ENCODE data around the gene ATG10. TPM values are rescaled to one million over a fixed set of nuclear protein-coding genes. Genes with fewer than 3 reads are reported as not detected.

The ATG10 gene
- 5.6 and 5.7 TPM in 2 replicates for total RNA-seq (2016; rRNA removed; fragmentation: Illumina TruSeq; extraction: Trizol)
- total RNA-seq (2016; cell fraction: cytosol; rRNA removed; fragmentation: Illumina TruSeq; extraction: Trizol; ENCODE audit: low read depth): 4.4 and 5.9 TPM in 2 replicates
- total RNA-seq (2016; cell fraction: insoluble cytoplasmic fraction; rRNA removed; fragmentation: Illumina TruSeq; extraction: Trizol): 4.2 and 5.4 TPM in 2 replicates
- total RNA-seq (2016; cell fraction: membrane; rRNA removed; fragmentation: Illumina TruSeq; extraction: Trizol): 7.7 and 8.1 TPM in 2 replicates
- 2.8 and 4.2 TPM in 2 replicates for total RNA-seq (2016; cell fraction: nucleus; rRNA removed; fragmentation: Illumina TruSeq; extraction: Trizol)
- polyA plus RNA-seq (2011; rRNA removed): 0.93 and 2.0 TPM in 2 replicates
- polyA plus RNA-seq (2011; cell fraction: cytosol; rRNA removed): 0.89 and 1.00 TPM in 2 replicates
- polyA plus RNA-seq (2011; cell fraction: nucleus; rRNA removed): 0.66 and 0.69 TPM in 2 replicates
- 2.9 and 4.6 TPM in 2 replicates for polyA plus RNA-seq (2012)
- 4.8 and 6.0 TPM in 2 replicates for polyA plus RNA-seq (2016; cell fraction: cytosol; fragmentation: Illumina TruSeq; extraction: Trizol; ENCODE audit: low read depth)
- polyA plus RNA-seq (2016; cell fraction: insoluble cytoplasmic fraction; fragmentation: Illumina TruSeq; extraction: Trizol; ENCODE audit: low read depth): 6.0 and 6.3 TPM in 2 replicates
- polyA plus RNA-seq (2016; cell fraction: membrane; fragmentation: Illumina TruSeq; extraction: Trizol; ENCODE audit: low read depth): 5.6 and 6.7 TPM in 2 replicates
- 3.8 and 3.9 TPM in 2 replicates for polyA plus RNA-seq (2016; cell fraction: nucleus; fragmentation: Illumina TruSeq; extraction: Trizol; ENCODE audit: insufficient read depth, low read depth)
- polyA minus RNA-seq (2011; rRNA and poly(A)+ RNA removed; ENCODE audit: low replicate concordance): 2.8 and 3.2 TPM in 2 replicates
- polyA minus RNA-seq (2011; cell fraction: cytosol; rRNA and poly(A)+ RNA removed): 1.4 and 1.7 TPM in 2 replicates
- polyA minus RNA-seq (2011; cell fraction: nucleus; rRNA and poly(A)+ RNA removed): 5.8 and 8.6 TPM in 2 replicates
- Bru-seq, nascent RNA: percentile 45 among the genes with signal in this experiment
- BruChase-seq, experiment 1, labeled RNA remaining after a 6-hour chase: percentile 36 among the genes with signal in this experiment
- BruChase-seq, experiment 2, labeled RNA remaining after a 2-hour chase: percentile 45 among the genes with signal in this experiment
- long read RNA-seq, experiment 1, partial matches to known transcripts: 0 of 6 reads
- long read RNA-seq, experiment 1, other reads (novel, unspliced or antisense): 2 of 6 reads
- long read RNA-seq, experiment 2, partial matches to known transcripts: 1 of 5 reads
- long read RNA-seq, experiment 2, other reads (novel, unspliced or antisense): 1 of 5 reads

- DNase-seq (ENCODE audit: low spot score) (peak; percentile 73), ATAC-seq (peak; percentile 97), FAIRE-seq (no peak)
- no peaks in the 10 kb centered on the region for H4K20me1 ChIP-seq (ENCODE audit: insufficient read depth, low read length)
- BruUV-seq (replicated peaks): no TSS peak
- POLR2A ChIA-PET: interaction anchor here (0.7 to 1.6 kb wide), 2 partner anchors 48 to 306 kb away, joined by 3 to 5 read pairs; partner anchors contain the start of gene RPS23
- H3K4me3 ChIP-seq (replicated peaks in 1 of 3; ENCODE audit: insufficient read depth in 1 of 3, low read depth in 2 of 3, low read length in 3 of 3): peak within 1 kb of the TSS; percentile 73 to 86 (median 84)
- peak within 1 kb of the TSS; percentile 95 for H3K27ac ChIP-seq (ENCODE audit: extremely low read length, insufficient read depth, low read length)
- H3K27me3 ChIP-seq (ENCODE audit: control insufficient read depth in 1 of 2, insufficient read depth in 2 of 2, low read length in 2 of 2): no peaks in the 10 kb centered on the region; a peak in 1 of 5 replicates
- peak within 1 kb of the TSS; percentile 95 for H3K9ac ChIP-seq (ENCODE audit: insufficient read depth, low read depth, low read length)
- no peaks in the 10 kb centered on the region for H3K9me3 ChIP-seq (ENCODE audit: low read length)
- intact Hi-C loops (cut with micrococcal nuclease; ENCODE audit: unreplicated experiment): loop anchor here (2.0 to 5.0 kb wide), 3 partner anchors 47 to 220 kb away; partner anchors contain the start of gene SSBP2
- in situ Hi-C loops (cut with HindIII; ENCODE audit: extremely low pct_ligation_motif_present, low pct_unique_long_range_greater_than_20kb): no loop called here
- peak within 1 kb of the TSS; percentile 80 for H3K4me2 ChIP-seq (ENCODE audit: low read depth, low read length)
- H3K36me3 ChIP-seq (replicated peaks in 1 of 2; ENCODE audit: control insufficient read depth in 1 of 2, insufficient read depth in 2 of 2, low read length in 2 of 2): no peaks in the 10 kb centered on the region
- CTCF ChIA-PET (ENCODE audit: low intra/inter-chr PET ratio, low total read pairs): no interaction called here
- H3K79me2 ChIP-seq (ENCODE audit: insufficient read depth, low read length): no peaks in the 10 kb centered on the region
- peak within 1 kb of the TSS; percentile 92 for H2AFZ ChIP-seq (ENCODE audit: low read length)
- peaks cover 26% of the 10 kb centered on the region; the same call in 1 of the 2 replicates for H3K4me1 ChIP-seq (ENCODE audit: insufficient read depth, low read length)
- 0% methylated on average over 5 of the region's 77 CpGs for WGBS (ENCODE audit: low lambda C conversion rate)
- TF ChIP-seq JUN (CRISPR knock-in tag; IDR thresholded peaks at IDR 0.05) (no peak), MZF1 (CRISPR knock-in tag; IDR thresholded peaks at IDR 0.05; ENCODE audit: borderline replicate concordance) (no peak), ZNF672 (CRISPR knock-in tag; IDR thresholded peaks at IDR 0.05) (no peak), MIER2 (CRISPR knock-in tag; IDR thresholded peaks at IDR 0.05) (0 out of 2 replicates have a peak, but pooled peaks have one; percentile 11), TBL1XR1 (IDR thresholded peaks at IDR 0.05; ENCODE audit: borderline replicate concordance, low read length, partially characterized antibody) (no peak), SATB2 (CRISPR knock-in tag; IDR thresholded peaks at IDR 0.05) (no peak), ZNF136 (CRISPR knock-in tag; IDR thresholded peaks at IDR 0.05; ENCODE audit: low read depth) (no peak), ZNF484 (CRISPR knock-in tag; IDR thresholded peaks at IDR 0.05; ENCODE audit: borderline replicate concordance, low read depth) (no peak), NFKB2 (CRISPR knock-in tag; IDR thresholded peaks at IDR 0.05; ENCODE audit: borderline replicate concordance) (peak; percentile 76; the same call in 1 of the 2 replicates), RNF219 (CRISPR knock-in tag; IDR thresholded peaks at IDR 0.05) (no peak), NFE2 (CRISPR knock-in tag; IDR thresholded peaks at IDR 0.05) (no peak), SRSF9 (IDR thresholded peaks at IDR 0.05; ENCODE audit: borderline replicate concordance, insufficient read depth, low read depth, low read length, poor library complexity, severe bottlenecking) (no peak), ELF3 (CRISPR knock-in tag; IDR thresholded peaks at IDR 0.05) (0 out of 2 replicates have a peak, but pooled peaks have one; percentile 10), PAWR (CRISPR knock-in tag; IDR thresholded peaks at IDR 0.05; ENCODE audit: borderline replicate concordance) (no peak), NKX3-1 (CRISPR knock-in tag; IDR thresholded peaks at IDR 0.05) (no peak; the same call in 1 of the 2 replicates), ZNF274 (CRISPR knock-in tag; IDR thresholded peaks at IDR 0.05) (peak; percentile 57; the same call in 1 of the 2 replicates), TCF12 (IDR thresholded peaks at IDR 0.05) (no peak), TCF12 (CRISPR knock-in tag; IDR thresholded peaks at IDR 0.05) (peak; percentile 89)
Measured at GRCh38 chr5:81971712-81972491, at the start of gene ATG10. ATG10 (plus strand) TSS chr5:81972023; CDS start chr5:81987571, 15,548 bp downstream.
